HepG2 (cell line): ENCODE results near the gene TIMM44. TPM values are rescaled to one million over a fixed set of nuclear protein-coding genes. Genes with fewer than 3 reads are reported as not detected.

Source experiments
- ARID3A ChIP-seq: IDR thresholded peaks from 2 replicates; pipeline ENCODE4 v1.6.1; 2012; ENCODE audit warnings: low read depth, low read length, improper control_type of control experiment
- ATM ChIP-seq: fragments of 450-650 bp; IDR thresholded peaks from 2 replicates; pipeline ENCODE4 v1.7.1; 2017; ENCODE audit warnings: mild to moderate bottlenecking, borderline replicate concordance
- CENPT ChIP-seq: sonication (generic); formaldehyde crosslinking; IDR thresholded peaks from 2 replicates; pipeline ENCODE4 v1.8.0; 2022; ENCODE audit warnings: low read depth, mild to moderate bottlenecking, moderate library complexity, missing genetic modification reagents
- E2F1 ChIP-seq: sonication (generic); formaldehyde crosslinking; IDR thresholded peaks from 2 replicates; pipeline ENCODE4 v1.5.0; 2020; ENCODE audit warnings: missing genetic modification reagents
- FOXO1 ChIP-seq: sonication (generic); formaldehyde crosslinking; IDR thresholded peaks from 2 replicates; pipeline ENCODE4 v1.4.0; 2020; ENCODE audit warnings: missing genetic modification reagents
- HOXD1 ChIP-seq: sonication (generic); formaldehyde crosslinking; IDR thresholded peaks from 2 replicates; pipeline ENCODE4 v1.5.0; 2020; ENCODE audit warnings: missing genetic modification reagents
- KDM4B ChIP-seq: sonication (generic); formaldehyde crosslinking; IDR thresholded peaks from 2 replicates; pipeline ENCODE4 v1.4.0; 2020; ENCODE audit warnings: missing genetic modification reagents
- MTERF4 ChIP-seq: sonication (generic); formaldehyde crosslinking; IDR thresholded peaks from 2 replicates; pipeline ENCODE4 v1.8.0; 2023; ENCODE audit warnings: mild to moderate bottlenecking, missing genetic modification reagents
- NCOA1 ChIP-seq: sonication (generic); formaldehyde crosslinking; IDR thresholded peaks from 2 replicates; pipeline ENCODE4 v1.9.0; 2021; ENCODE audit warnings: missing genetic modification reagents
- RFX3 ChIP-seq: IDR thresholded peaks from 2 replicates; pipeline ENCODE4 v1.6.1; 2016; ENCODE audit warnings: missing biosample characterization, missing genetic modification reagents
- SAP130 ChIP-seq: IDR thresholded peaks from 2 replicates; pipeline ENCODE4 v1.6.1; 2016; ENCODE audit warnings: low read depth
- SKIL ChIP-seq: sonication (generic); formaldehyde crosslinking; IDR thresholded peaks from 2 replicates; pipeline ENCODE4 v1.8.0; 2022; ENCODE audit warnings: missing genetic modification reagents, mild to moderate bottlenecking, moderate library complexity, borderline replicate concordance
- SMARCE1 ChIP-seq: fragments of 450-650 bp; IDR thresholded peaks from 2 replicates; pipeline ENCODE4 v1.6.1; 2017; ENCODE audit warnings: borderline replicate concordance
- SOX13 ChIP-seq, 3 experiments: fragments of 450-650 bp in 1 of 3; sonication (generic) in 1 of 3; formaldehyde crosslinking in 1 of 3; IDR thresholded peaks in 2 of 3; conservative IDR thresholded peaks in 1 of 3; 2 replicates each; pipeline versions ENCODE4 v1.5.0 to v1.6.1; 2016 to 2020; ENCODE audit warnings: antibody characterized with exemption in 1 of 3, mild to moderate bottlenecking in 1 of 3, missing compliant biosample characterization in 1 of 3, missing genetic modification reagents in 1 of 3, moderate library complexity in 1 of 3
- SRF ChIP-seq: IDR thresholded peaks from 2 replicates; pipeline ENCODE4 v1.6.1; 2011; ENCODE audit warnings: mild to moderate bottlenecking, low read depth, low read length, moderate library complexity
- SSRP1 ChIP-seq: IDR thresholded peaks from 2 replicates; pipeline ENCODE4 v1.6.1; 2016; ENCODE audit warnings: control low read depth
- THAP11 ChIP-seq: IDR thresholded peaks from 2 replicates; pipeline ENCODE4 v1.6.1; 2016; ENCODE audit warnings: missing biosample characterization, missing genetic modification reagents
- THYN1 ChIP-seq: sonication (generic); formaldehyde crosslinking; IDR thresholded peaks from 2 replicates; pipeline ENCODE4 v1.8.1; 2023; ENCODE audit warnings: low read depth, mild to moderate bottlenecking, moderate library complexity, missing genetic modification reagents, borderline replicate concordance
- ZBTB8A ChIP-seq: sonication (generic); formaldehyde crosslinking; IDR thresholded peaks from 2 replicates; pipeline ENCODE4 v1.4.0; 2020; ENCODE audit warnings: mild to moderate bottlenecking, low read depth, missing genetic modification reagents, borderline replicate concordance
- ZC3H13 ChIP-seq: sonication (generic); formaldehyde crosslinking; IDR thresholded peaks from 2 replicates; pipeline ENCODE4 v1.8.1; 2023; ENCODE audit warnings: mild to moderate bottlenecking, missing genetic modification reagents, moderate library complexity
- ZFP90 ChIP-seq: sonication (generic); formaldehyde crosslinking; IDR thresholded peaks from 2 replicates; pipeline ENCODE4 v1.8.0; 2022; ENCODE audit warnings: missing genetic modification reagents, mild to moderate bottlenecking, inconsistent platforms, borderline replicate concordance
- ZNF333 ChIP-seq: sonication (generic); formaldehyde crosslinking; IDR thresholded peaks from 2 replicates; pipeline ENCODE4 v1.4.0; 2020; ENCODE audit warnings: mild to moderate bottlenecking, missing genetic modification reagents, borderline replicate concordance
- ZNF543 ChIP-seq: sonication (generic); formaldehyde crosslinking; IDR thresholded peaks from 2 replicates; pipeline ENCODE4 v1.4.0; 2020; ENCODE audit warnings: mild to moderate bottlenecking, missing genetic modification reagents
- ZNF572 ChIP-seq: sonication (generic); formaldehyde crosslinking; IDR thresholded peaks from 2 replicates; pipeline ENCODE4 v1.5.1; 2020; ENCODE audit warnings: mild to moderate bottlenecking, missing genetic modification reagents
- ZSCAN29 ChIP-seq: sonication (generic); formaldehyde crosslinking; conservative IDR thresholded peaks from 2 replicates; pipeline ENCODE4 v1.4.0; 2020; ENCODE audit warnings: mild to moderate bottlenecking, missing genetic modification reagents
- polyA plus RNA-seq, 8 experiments: library from polyadenylated mRNA; depleted of rRNA in 3 of 8; stranded (reverse) in 7 of 8; unstranded in 1 of 8; fragments of >200 nt; fragmentation: Illumina TruSeq in 4 of 8; extraction: Trizol in 4 of 8; gene quantifications; 2 replicates each; pipeline versions ENCODE4 v1.2.1 to v1.2.3, GENCODE V29; 2011 to 2016; ENCODE audit warnings: low read depth in 4 of 8, missing spikeins in 1 of 8, mixed read lengths in 1 of 8; ENCODE audit not compliant: insufficient read depth in 1 of 8
- total RNA-seq, 5 experiments: library from RNA; depleted of rRNA; stranded (reverse); fragments of >200 nt; fragmentation: Illumina TruSeq; extraction: Trizol; gene quantifications; 2 replicates each; pipeline ENCODE4 v1.2.3, GENCODE V29; 2016; ENCODE audit warnings: low read depth in 1 of 5

The TIMM44 gene
- total and polyA plus RNA-seq, 2 of the 13 experiments (the other 11 are each of a cell fraction or from before 2014, with no cell fraction given), result 42.9 to 72.6 TPM

- TF ChIP-seq FOXO1 (CRISPR knock-in tag) (no peak), SRF (no peak), E2F1 (CRISPR knock-in tag) (no peak), SKIL (CRISPR knock-in tag) (no peak), NCOA1 (no peak), ATM (no peak), KDM4B (CRISPR knock-in tag) (no peak), SAP130 (peak; percentile 73), ZSCAN29 (CRISPR knock-in tag) (no peak), SOX13 (IDR thresholded peaks at IDR 0.05) (no peak), SOX13 (CRISPR knock-in tag; conservative IDR thresholded peaks at IDR 0.05 in 1 of 2, IDR thresholded peaks at IDR 0.05 in 1 of 2) (peak in 1 of 2 experiments; percentile 26; a peak in 2 of 4 replicates), THYN1 (CRISPR knock-in tag) (no peak), ZNF333 (no peak), ZNF572 (CRISPR knock-in tag) (no peak), SMARCE1 (no peak), ARID3A (no peak), ZBTB8A (no peak), SSRP1 (CRISPR knock-in tag) (no peak), RFX3 (CRISPR knock-in tag) (no peak), HOXD1 (peak; percentile 41; the same call in 1 of the 2 replicates), ZC3H13 (no peak), CENPT (CRISPR knock-in tag) (0 out of 2 replicates have a peak, but pooled peaks have one; percentile 61), THAP11 (peak; percentile 45; the same call in 1 of the 2 replicates), ZNF543 (CRISPR knock-in tag) (no peak), ZFP90 (peak; percentile 45; the same call in 1 of the 2 replicates), MTERF4 (CRISPR knock-in tag) (no peak)
These were observed 18.2 kb downstream of the TIMM44 start (continued) for GRCh38 chr19:7925171-7925851.
